GM23248 (cell line): ENCODE measurements around the gene CIRBP. TPM values are rescaled to one million over a fixed set of nuclear protein-coding genes. Genes with fewer than 3 reads are reported as not detected.

Source experiments
- DNase-seq: peaks from one replicate; pipeline ENCODE4 v3.0.0-alpha.2; 2015
- H2AFZ ChIP-seq: fragments of 200-600 bp; sonication (generic); 2 replicates; pipeline ENCODE4 v1.6.1; 2016; ENCODE audit warnings: antibody characterized with exemption
- H3F3A ChIP-seq: fragments of 200-600 bp; sonication (generic); 2 replicates; pipeline ENCODE4 v1.6.1; 2016; ENCODE audit warnings: mild to moderate bottlenecking, antibody characterized with exemption, mixed run types; ENCODE audit not compliant: insufficient read depth
- H3K27ac ChIP-seq: fragments of 200-600 bp; sonication (generic); 2 replicates; pipeline ENCODE4 v1.5.1; 2016; ENCODE audit warnings: mild to moderate bottlenecking
- H3K27me3 ChIP-seq: fragments of 200-600 bp; sonication (generic); replicated peaks from 2 replicates; pipeline ENCODE4 v1.6.1; 2016; ENCODE audit warnings: mild to moderate bottlenecking; ENCODE audit not compliant: insufficient read depth
- H3K36me3 ChIP-seq: fragments of 200-600 bp; sonication (generic); 2 replicates; pipeline ENCODE4 v1.6.1; 2016; ENCODE audit warnings: low read depth, mild to moderate bottlenecking
- H3K4me1 ChIP-seq: fragments of 200-600 bp; sonication (generic); 2 replicates; pipeline ENCODE4 v1.6.1; 2016; ENCODE audit warnings: mild to moderate bottlenecking; ENCODE audit not compliant: insufficient read depth
- H3K4me2 ChIP-seq: fragments of 200-600 bp; sonication (generic); one replicate; pipeline ENCODE4 v1.6.1; 2016; ENCODE audit warnings: mild to moderate bottlenecking; ENCODE audit not compliant: unreplicated experiment
- H3K4me3 ChIP-seq: fragments of 200-600 bp; sonication (generic); 2 replicates; pipeline ENCODE4 v1.5.1; 2016; ENCODE audit warnings: mild to moderate bottlenecking
- H3K79me2 ChIP-seq: fragments of 200-600 bp; sonication (generic); 2 replicates; pipeline ENCODE4 v1.6.1; 2016; ENCODE audit warnings: mild to moderate bottlenecking; ENCODE audit not compliant: insufficient read depth
- H3K9ac ChIP-seq: fragments of 200-600 bp; sonication (generic); 2 replicates; pipeline ENCODE4 v1.6.1; 2016; ENCODE audit warnings: mild to moderate bottlenecking
- H3K9me2 ChIP-seq: fragments of 200-600 bp; sonication (generic); 2 replicates; pipeline ENCODE4 v1.6.1; 2016; ENCODE audit warnings: mixed run types, mild to moderate bottlenecking, moderate library complexity; ENCODE audit not compliant: insufficient read depth
- H3K9me3 ChIP-seq: fragments of 200-600 bp; sonication (generic); one replicate; pipeline ENCODE4 v1.6.1; 2017; ENCODE audit warnings: low read depth
- H4K20me1 ChIP-seq: fragments of 200-600 bp; sonication (generic); 2 replicates; pipeline ENCODE4 v1.6.0; 2016; ENCODE audit not compliant: insufficient read depth
- EZH2 ChIP-seq: fragments of 200-600 bp; sonication (generic); IDR thresholded peaks from 2 replicates; pipeline ENCODE4 v1.6.1; 2018; ENCODE audit warnings: antibody characterized with exemption, mild to moderate bottlenecking; ENCODE audit not compliant: insufficient read depth, poor library complexity, severe bottlenecking
- EZH2phosphoT487 ChIP-seq: fragments of 200-600 bp; sonication (generic); IDR thresholded peaks from 2 replicates; pipeline ENCODE4 v1.6.1; 2018; ENCODE audit warnings: antibody characterized with exemption, moderate library complexity, mild to moderate bottlenecking, low read depth; ENCODE audit not compliant: insufficient read depth
- WGBS, 2 experiments: methylation state at CpG; one replicate each; pipeline ENCODE4 v1.1.6; 2015 to 2017; ENCODE audit warnings: low lambda C conversion rate in 2 of 2, low coverage in 1 of 2; ENCODE audit errors: missing lambda C conversion rate in 2 of 2; 5-methylcytosine and 5-hydroxymethylcytosine counted together
- in situ Hi-C: fragments of 300-500 bp; cut with MboI; formaldehyde crosslinking; loops from 2 replicates; pipeline ENCODE4 v1.15.0; 2020
- polyA plus RNA-seq: library from polyadenylated mRNA; unstranded; fragments of >200 nt; fragmentation: Nextera tagmentation; extraction: Ambion mirVana; gene quantifications from 2 replicates; pipeline ENCODE4 v1.2.1, GENCODE V29; 2016
- total RNA-seq: library from RNA; depleted of rRNA; stranded (reverse); fragments of >200 nt; shearing (Covaris generic); gene quantifications from 2 replicates; pipeline ENCODE4 v1.2.3, GENCODE V29; 2014

Gene CIRBP
- total and polyA plus RNA-seq, 2 experiments from 2014 or later: 185 to 392 TPM

DNA sequence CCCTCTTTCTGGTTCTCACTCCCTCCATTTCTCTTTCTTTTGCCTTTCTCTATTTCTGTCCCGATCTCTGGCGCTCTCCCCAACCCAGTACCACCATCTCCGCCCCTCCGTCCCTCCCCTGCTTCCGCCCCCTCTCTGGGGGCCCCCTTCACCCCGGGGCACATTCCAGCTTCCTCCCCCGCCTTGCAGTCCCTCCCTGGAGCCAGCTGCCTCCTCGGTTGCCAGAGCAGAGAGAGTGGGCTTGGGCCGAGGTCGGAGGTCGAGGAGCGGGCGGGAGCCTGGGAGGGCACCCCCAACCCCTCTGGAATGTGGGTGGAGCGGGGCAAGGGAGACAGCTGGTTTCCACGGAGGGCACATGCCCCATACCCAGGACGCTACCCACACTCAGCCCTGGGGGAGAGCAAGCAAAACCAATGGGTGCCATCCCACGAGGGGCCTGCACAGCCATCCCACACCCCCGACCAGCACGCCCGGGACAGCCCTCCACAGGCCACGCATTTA, 6.5 kb upstream of the CIRBP start:
- TF ChIP-seq EZH2: no peak
- no peak for TF ChIP-seq EZH2phosphoT487
- no peaks in the 10 kb centered on the region for H4K20me1 ChIP-seq
- H3K9me3 ChIP-seq: no peaks in the 10 kb centered on the region
- H3K27me3 ChIP-seq: no peaks in the 10 kb centered on the region
- H3K36me3 ChIP-seq: peaks cover 5% of the 10 kb centered on the region; the same call in 1 of the 2 replicates
- in situ Hi-C loops: no loop called here
- peak overlapping the region; percentile 98 for H3K27ac ChIP-seq
- H3K9ac ChIP-seq: peak overlapping the region; percentile 94; the same call in 1 of the 2 replicates
- peak overlapping the region; percentile 98 for H3K4me2 ChIP-seq
- H3K79me2 ChIP-seq: peaks cover 13% of the 10 kb centered on the region
- no peak for DNase-seq
- H2AFZ ChIP-seq: no peak overlapping the region
- H3K9me2 ChIP-seq: no peaks in the 10 kb centered on the region
- H3K4me3 ChIP-seq: 0 out of 2 replicates have a peak overlapping the region, but pooled peaks have one; percentile 81
- peaks cover 49% of the 10 kb centered on the region for H3K4me1 ChIP-seq
- WGBS, 2 experiments: 72 to 79% methylated on average over 10 to 21 of the region's 21 CpGs
- peaks cover 31% of the 10 kb centered on the region for H3F3A ChIP-seq

GRCh38 chr19:1263188-1263587, 5.9 kb upstream of the CIRBP start:
- Histone ChIP-seq H3K27ac (no peak overlapping the region), H3K36me3 (no peaks in the 10 kb centered on the region; the same call in 1 of the 2 replicates), H3F3A (peaks cover 26% of the 10 kb centered on the region), H2AFZ (no peak overlapping the region), H3K4me3 (no peak overlapping the region), H3K79me2 (peaks cover 13% of the 10 kb centered on the region), H3K9me2 (no peaks in the 10 kb centered on the region), H3K4me2 (no peak overlapping the region), H4K20me1 (no peaks in the 10 kb centered on the region), H3K9ac (no peak overlapping the region), H3K27me3 (no peaks in the 10 kb centered on the region), H3K9me3 (no peaks in the 10 kb centered on the region), H3K4me1 (peaks cover 46% of the 10 kb centered on the region)
- TF ChIP-seq EZH2phosphoT487: no peak
- no peak for TF ChIP-seq EZH2
- no peak for DNase-seq
- WGBS, 2 experiments: 81% methylated on average over 5 of the region's 5 CpGs
- in situ Hi-C loops: no loop called here

- no peak for TF ChIP-seq EZH2
- no peak for TF ChIP-seq EZH2phosphoT487
- peak overlapping the region; percentile 97 for H3K27ac ChIP-seq
- peaks cover 17% of the 10 kb centered on the region for H3K79me2 ChIP-seq
- H3K4me1 ChIP-seq: peaks cover 40% of the 10 kb centered on the region
- no peaks in the 10 kb centered on the region for H3K9me2 ChIP-seq
- no peak overlapping the region for H3K4me2 ChIP-seq
- peaks cover 11% of the 10 kb centered on the region for H3F3A ChIP-seq
- no peaks in the 10 kb centered on the region for H3K9me3 ChIP-seq
- in situ Hi-C loops: no loop called here
- no peak overlapping the region for H3K4me3 ChIP-seq
- no peaks in the 10 kb centered on the region for H3K36me3 ChIP-seq
- WGBS, 2 experiments: 55 to 60% methylated on average over 26 of the region's 26 CpGs
- no peaks in the 10 kb centered on the region for H4K20me1 ChIP-seq
- no peak overlapping the region for H2AFZ ChIP-seq
- no peaks in the 10 kb centered on the region for H3K27me3 ChIP-seq
- DNase-seq: peak; percentile 95
- H3K9ac ChIP-seq: peak overlapping the region; percentile 90
Observed at GRCh38 chr19:1264801-1265614, 4.1 kb upstream of the CIRBP start.

DNA sequence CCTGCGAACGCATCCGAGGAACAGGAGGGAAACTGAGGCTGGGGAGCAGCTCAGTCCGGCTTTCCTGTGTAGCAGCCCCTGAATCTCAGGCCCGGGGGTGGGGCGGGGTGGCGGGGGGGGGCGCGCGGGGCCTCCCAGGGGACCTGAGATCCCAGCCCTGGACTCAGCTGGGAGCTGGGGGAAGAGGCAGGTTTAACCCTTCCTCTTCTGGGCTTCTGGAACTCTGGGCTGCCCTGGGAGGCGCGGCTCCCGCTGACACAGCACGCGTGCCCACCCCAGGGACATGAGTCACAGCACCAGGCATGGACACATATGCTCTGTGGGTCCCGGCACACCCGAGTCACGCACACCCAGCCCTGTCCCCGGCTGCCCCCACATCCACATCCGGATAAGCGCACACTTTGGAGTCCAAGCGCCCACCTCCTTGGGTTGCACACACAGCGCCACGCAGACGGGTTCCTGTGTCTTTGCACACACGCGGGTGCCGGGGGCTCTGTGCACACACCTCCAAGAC, 3.5 kb upstream of the CIRBP start:
- peak overlapping the region; percentile 97 for H3K27ac ChIP-seq
- peaks cover 18% of the 10 kb centered on the region for H3F3A ChIP-seq
- H3K27me3 ChIP-seq: no peaks in the 10 kb centered on the region
- H3K9me3 ChIP-seq: no peaks in the 10 kb centered on the region
- in situ Hi-C loops: no loop called here
- 0 to 1% methylated on average over 20 to 28 of the region's 28 CpGs for WGBS, 2 experiments
- no peaks in the 10 kb centered on the region for H3K9me2 ChIP-seq
- peaks cover 40% of the 10 kb centered on the region for H3K4me1 ChIP-seq
- peaks cover 24% of the 10 kb centered on the region for H3K79me2 ChIP-seq
- H3K9ac ChIP-seq: peak overlapping the region; percentile 90
- H3K4me2 ChIP-seq: peak overlapping the region; percentile 87
- H3K4me3 ChIP-seq: peak overlapping the region; percentile 76
- no peak overlapping the region for H2AFZ ChIP-seq
- no peak for TF ChIP-seq EZH2phosphoT487
- TF ChIP-seq EZH2: no peak
- peaks cover under 1% of the 10 kb centered on the region; the same call in 1 of the 2 replicates for H3K36me3 ChIP-seq
- DNase-seq: peak; percentile 97
- H4K20me1 ChIP-seq: no peaks in the 10 kb centered on the region
